IPS-20b (cell line): ENCODE data around the gene ASTN2.
"Not testable (repeated sequence)": the region's sequence is repeated elsewhere in the genome, so short reads cannot be mapped to it uniquely, and the experiment has no call there.

Source experiments
- H3K27ac ChIP-seq: one replicate; pipeline ENCODE4 v1.5.1; 2013; ENCODE audit warnings: low read length
- H3K27me3 ChIP-seq: 2 replicates; pipeline ENCODE4 v1.6.1; 2013; ENCODE audit warnings: mild to moderate bottlenecking, low read length, inconsistent platforms; ENCODE audit not compliant: insufficient read depth
- H3K36me3 ChIP-seq: 2 replicates; pipeline ENCODE4 v1.6.1; 2013; ENCODE audit warnings: low read depth, mild to moderate bottlenecking, inconsistent platforms, low read length, moderate library complexity; ENCODE audit not compliant: insufficient read depth
- H3K4me1 ChIP-seq: 2 replicates; pipeline ENCODE4 v1.6.1; 2013; ENCODE audit warnings: mild to moderate bottlenecking, control low read depth, inconsistent platforms, low read length, moderate library complexity; ENCODE audit not compliant: insufficient read depth
- H3K4me3 ChIP-seq: 2 replicates; pipeline ENCODE4 v1.5.1; 2013; ENCODE audit warnings: mild to moderate bottlenecking, low read length, inconsistent platforms
- H3K9ac ChIP-seq: 2 replicates; pipeline ENCODE4 v1.6.1; 2013; ENCODE audit warnings: low read depth, mild to moderate bottlenecking, inconsistent platforms, low read length, moderate library complexity
- H3K9me3 ChIP-seq: 2 replicates; pipeline ENCODE4 v1.6.1; 2013; ENCODE audit warnings: mild to moderate bottlenecking, low read depth, low read length, inconsistent platforms; ENCODE audit not compliant: insufficient read depth

The ASTN2 gene

DNA sequence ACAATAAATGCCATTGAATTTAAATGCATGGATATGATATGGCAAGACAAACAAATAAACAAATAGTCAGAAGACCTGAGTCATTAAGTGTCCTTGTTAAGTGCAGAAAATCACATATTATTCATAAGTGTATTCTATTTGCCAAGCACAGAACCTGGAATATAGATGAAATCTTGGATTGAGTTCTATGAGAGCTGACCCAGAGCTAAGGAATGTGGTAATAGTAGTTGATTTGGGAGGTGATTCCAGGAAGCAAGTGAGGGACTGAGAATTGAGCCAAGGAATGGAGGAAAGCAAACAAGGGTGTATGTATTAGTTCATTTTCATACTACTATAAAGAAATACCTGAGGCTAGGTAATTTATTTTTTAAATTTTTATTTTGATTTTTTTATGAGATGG lies 518.9 kb downstream of the ASTN2 start:
- Histone ChIP-seq H3K4me1 (peaks cover 12% of the 10 kb centered on the region; the same call in 1 of the 2 replicates), H3K36me3 (no peaks in the 10 kb centered on the region), H3K27ac (no peak overlapping the region), H3K9ac (no peak overlapping the region), H3K4me3 (no peak overlapping the region), H3K9me3 (no peaks in the 10 kb centered on the region; the same call in 1 of the 2 replicates), H3K27me3 (no peaks in the 10 kb centered on the region)

GRCh38 chr9:116891424-116891823 lies 523.4 kb downstream of the ASTN2 start:
- no peaks in the 10 kb centered on the region for H3K9me3 ChIP-seq
- H3K9ac ChIP-seq: no peak overlapping the region
- no peak overlapping the region for H3K27ac ChIP-seq
- H3K4me1 ChIP-seq: peaks cover 6% of the 10 kb centered on the region; the same call in 1 of the 2 replicates
- H3K36me3 ChIP-seq: no peaks in the 10 kb centered on the region
- no peaks in the 10 kb centered on the region for H3K27me3 ChIP-seq
- no peak overlapping the region for H3K4me3 ChIP-seq

- not testable (repeated sequence) for H3K36me3 ChIP-seq, H3K9me3 ChIP-seq, H3K27ac ChIP-seq, H3K4me1 ChIP-seq, H3K4me3 ChIP-seq, H3K9ac ChIP-seq, H3K27me3 ChIP-seq
Observed at GRCh38 chr9:116888476-116888875, 526.4 kb downstream of the ASTN2 start.

GRCh38 chr9:116888066-116888465 lies 526.8 kb downstream of the ASTN2 start:
- no peak overlapping the region for H3K9ac ChIP-seq
- H3K4me1 ChIP-seq: peaks cover 3% of the 10 kb centered on the region; the same call in 1 of the 2 replicates
- H3K4me3 ChIP-seq: no peak overlapping the region
- no peaks in the 10 kb centered on the region for H3K27me3 ChIP-seq
- no peaks in the 10 kb centered on the region for H3K9me3 ChIP-seq
- H3K27ac ChIP-seq: no peak overlapping the region
- H3K36me3 ChIP-seq: no peaks in the 10 kb centered on the region

GRCh38 chr9:116883676-116884075 lies 531.2 kb downstream of the ASTN2 start:
- Histone ChIP-seq H3K9me3 (no peaks in the 10 kb centered on the region), H3K27ac (no peak overlapping the region), H3K4me1 (no peaks in the 10 kb centered on the region)

DNA sequence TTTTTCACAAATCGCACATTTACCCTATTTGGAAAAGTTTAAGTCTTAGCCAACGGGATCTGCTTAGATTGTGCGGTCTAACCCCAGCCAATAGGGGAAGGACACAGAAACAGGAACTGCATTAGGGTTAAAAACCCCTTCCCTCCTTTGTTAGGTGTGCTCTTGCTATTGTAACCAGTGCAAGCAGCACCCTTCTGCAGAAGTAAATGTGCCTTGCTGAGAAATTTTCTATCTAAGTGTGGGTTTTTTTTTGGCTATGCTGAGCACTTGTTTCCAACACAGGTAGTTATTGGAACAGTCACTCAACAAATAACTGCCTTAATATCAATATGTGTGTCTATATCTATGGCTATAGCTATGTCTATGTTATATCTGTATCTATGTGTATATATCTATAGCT lies 537.8 kb downstream of the ASTN2 start:
- H3K27ac ChIP-seq: no peak overlapping the region
- no peaks in the 10 kb centered on the region for H3K36me3 ChIP-seq
- H3K4me1 ChIP-seq: no peaks in the 10 kb centered on the region
- H3K27me3 ChIP-seq: no peaks in the 10 kb centered on the region
- H3K4me3 ChIP-seq: no peak overlapping the region
- peaks cover 29% of the 10 kb centered on the region for H3K9me3 ChIP-seq
- no peak overlapping the region for H3K9ac ChIP-seq

More at GRCh38 chr9:116883676-116884075, 531.2 kb downstream of the ASTN2 start:
- Histone ChIP-seq H3K27me3 (no peaks in the 10 kb centered on the region), H3K9ac (no peak overlapping the region), H3K4me3 (no peak overlapping the region), H3K36me3 (no peaks in the 10 kb centered on the region)

DNA sequence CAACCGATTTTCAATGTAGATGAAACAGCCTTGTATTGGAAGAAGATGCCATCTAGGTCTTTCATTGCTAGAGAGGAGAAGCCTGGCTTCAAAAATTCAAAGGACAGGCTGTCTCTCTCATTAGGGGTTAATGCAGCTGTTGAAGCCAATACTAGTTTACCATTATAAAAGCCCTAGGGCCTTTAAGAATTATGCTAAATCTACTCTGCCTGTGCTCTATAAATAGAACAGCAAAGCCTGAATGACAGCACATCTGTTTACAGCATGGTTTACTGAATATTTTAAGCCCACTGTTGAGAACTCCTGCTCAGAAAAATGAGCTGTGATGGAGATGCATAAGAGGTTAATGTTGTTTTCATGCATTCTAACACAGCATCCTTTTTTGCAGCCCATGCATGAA lies 539.3 kb downstream of the ASTN2 start:
- H3K4me1 ChIP-seq: no peaks in the 10 kb centered on the region
- H3K4me3 ChIP-seq: no peak overlapping the region
- no peak overlapping the region for H3K27ac ChIP-seq
- H3K9ac ChIP-seq: no peak overlapping the region
- H3K9me3 ChIP-seq: peaks cover 29% of the 10 kb centered on the region
- H3K27me3 ChIP-seq: no peaks in the 10 kb centered on the region
- H3K36me3 ChIP-seq: no peaks in the 10 kb centered on the region

DNA sequence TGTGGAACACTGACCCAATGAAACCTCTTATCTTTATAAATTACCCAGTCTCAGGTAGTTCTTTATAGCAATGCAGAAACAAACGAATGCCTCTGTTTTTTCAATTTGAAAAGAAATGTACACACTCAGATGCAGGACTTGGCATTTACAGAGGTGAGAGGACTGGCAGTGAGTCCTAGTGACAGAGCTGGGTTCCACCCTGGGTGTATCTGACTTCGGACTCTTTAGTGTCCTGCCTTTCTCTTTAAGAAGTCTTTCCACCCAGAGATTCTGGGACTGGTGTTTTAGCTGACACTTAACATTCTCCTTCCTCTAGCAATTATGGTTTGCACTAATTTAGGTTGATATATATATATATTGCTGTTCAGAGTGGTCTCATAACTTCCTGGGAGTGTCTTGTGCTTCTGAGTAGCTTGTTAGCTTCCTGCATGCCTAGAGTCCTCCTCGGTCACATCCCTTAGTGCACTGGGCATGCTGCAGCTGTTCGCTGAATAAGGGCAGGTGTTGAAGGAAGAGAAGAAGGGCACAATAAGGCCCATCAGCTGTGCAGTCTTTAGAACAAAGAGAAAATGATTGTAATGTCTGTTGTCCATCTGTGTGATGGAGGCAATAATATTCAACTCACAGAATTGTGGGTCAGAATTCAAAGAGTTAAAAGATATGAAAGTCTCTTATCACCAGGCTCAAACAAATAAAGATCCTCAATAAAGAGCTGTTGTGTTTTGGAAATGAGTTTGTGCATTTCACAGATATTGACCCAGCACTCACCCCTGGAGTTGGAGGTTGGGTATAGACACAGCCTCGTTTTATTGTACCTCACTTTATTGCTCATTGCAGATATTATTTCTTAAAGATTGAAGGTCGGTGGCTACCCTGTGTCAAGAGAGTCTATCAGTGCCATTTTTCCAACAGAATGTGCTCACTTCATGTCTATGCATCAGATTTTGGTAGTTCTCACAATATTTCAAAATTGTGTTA lies 540.6 kb downstream of the ASTN2 start:
- Histone ChIP-seq H3K4me1 (no peaks in the 10 kb centered on the region), H3K27me3 (no peaks in the 10 kb centered on the region), H3K27ac (no peak overlapping the region), H3K9me3 (peaks cover 29% of the 10 kb centered on the region), H3K4me3 (no peak overlapping the region), H3K36me3 (no peaks in the 10 kb centered on the region), H3K9ac (no peak overlapping the region)

DNA sequence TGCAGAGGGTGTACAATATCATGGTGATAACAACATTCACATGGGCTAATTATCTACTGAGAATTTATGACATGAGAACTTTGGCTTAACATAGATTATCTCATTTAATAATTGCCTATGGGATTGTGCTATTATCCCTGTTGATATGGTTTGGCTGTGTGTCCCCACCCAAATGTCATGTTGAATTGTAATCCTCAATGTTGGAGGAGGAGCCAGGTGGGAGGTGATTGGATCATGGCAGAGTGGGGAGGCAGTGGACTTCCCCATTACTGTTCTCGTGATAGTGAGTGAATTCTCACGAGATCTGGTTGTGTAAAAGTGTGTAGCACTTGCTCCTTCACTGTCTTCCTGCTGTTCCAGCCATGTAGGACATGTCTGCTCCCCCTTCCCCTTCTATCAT lies 541.4 kb downstream of the ASTN2 start:
- H3K4me3 ChIP-seq: no peak overlapping the region
- peaks cover 29% of the 10 kb centered on the region for H3K9me3 ChIP-seq
- H3K4me1 ChIP-seq: no peaks in the 10 kb centered on the region
- no peaks in the 10 kb centered on the region for H3K36me3 ChIP-seq
- H3K27ac ChIP-seq: no peak overlapping the region
- no peak overlapping the region for H3K9ac ChIP-seq
- no peaks in the 10 kb centered on the region for H3K27me3 ChIP-seq

DNA sequence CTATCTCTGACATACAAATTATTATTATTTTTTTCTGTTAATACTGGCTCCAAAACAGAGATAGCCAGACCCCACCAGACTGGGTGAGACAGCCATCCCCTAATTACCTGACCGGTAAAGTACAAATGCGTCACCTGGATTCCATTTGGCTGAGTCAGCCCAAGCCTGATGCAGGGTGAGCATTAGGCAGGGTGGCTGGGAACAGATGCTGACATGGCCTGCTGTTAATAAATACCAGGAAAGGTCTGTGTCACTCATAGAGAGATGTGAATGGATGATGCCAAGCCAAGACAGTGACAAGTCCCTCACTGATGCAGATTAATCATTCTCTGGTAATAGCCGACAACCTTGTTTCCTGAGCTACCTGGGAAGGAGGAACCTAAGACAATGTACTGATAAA lies 544.3 kb downstream of the ASTN2 start:
- Histone ChIP-seq H3K27me3 (no peaks in the 10 kb centered on the region), H3K4me3 (no peak overlapping the region), H3K27ac (no peak overlapping the region), H3K9ac (no peak overlapping the region), H3K4me1 (no peaks in the 10 kb centered on the region), H3K36me3 (no peaks in the 10 kb centered on the region), H3K9me3 (0 out of 2 replicates have a peak, but pooled peaks cover under 1% of the 10 kb centered on the region)

- Histone ChIP-seq H3K4me1 (no peaks in the 10 kb centered on the region), H3K36me3 (no peaks in the 10 kb centered on the region), H3K9me3 (no peaks in the 10 kb centered on the region), H3K4me3 (no peak overlapping the region), H3K9ac (no peak overlapping the region), H3K27me3 (no peaks in the 10 kb centered on the region), H3K27ac (no peak overlapping the region)
Observed at GRCh38 chr9:116868201-116868600, 546.7 kb downstream of the ASTN2 start.

DNA sequence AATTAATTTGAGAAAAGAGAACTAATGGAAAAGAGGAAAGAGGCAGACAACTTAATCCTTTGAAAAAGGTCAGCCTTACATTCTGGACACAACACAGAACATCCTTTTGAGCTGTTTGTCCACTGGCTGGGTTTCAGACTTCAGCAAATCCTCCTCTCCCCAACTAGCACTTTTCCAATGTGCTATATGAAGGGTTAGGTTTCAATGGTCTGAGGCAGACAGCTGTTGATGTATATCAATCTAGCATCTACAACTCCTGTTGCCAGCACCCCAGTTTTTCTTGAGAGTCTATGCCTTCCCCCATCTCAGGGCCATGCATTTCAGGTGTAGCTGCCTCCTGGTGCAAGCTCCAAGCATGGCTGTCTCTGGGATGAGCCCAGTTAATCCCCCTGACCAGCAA lies 553.5 kb downstream of the ASTN2 start:
- H3K27ac ChIP-seq: no peak overlapping the region
- H3K4me3 ChIP-seq: no peak overlapping the region
- no peaks in the 10 kb centered on the region for H3K9me3 ChIP-seq
- H3K36me3 ChIP-seq: no peaks in the 10 kb centered on the region
- H3K4me1 ChIP-seq: peaks cover 1% of the 10 kb centered on the region; the same call in 1 of the 2 replicates
- no peaks in the 10 kb centered on the region for H3K27me3 ChIP-seq
- H3K9ac ChIP-seq: no peak overlapping the region
